ENCODE measurements around the gene LAMA5.

DNA sequence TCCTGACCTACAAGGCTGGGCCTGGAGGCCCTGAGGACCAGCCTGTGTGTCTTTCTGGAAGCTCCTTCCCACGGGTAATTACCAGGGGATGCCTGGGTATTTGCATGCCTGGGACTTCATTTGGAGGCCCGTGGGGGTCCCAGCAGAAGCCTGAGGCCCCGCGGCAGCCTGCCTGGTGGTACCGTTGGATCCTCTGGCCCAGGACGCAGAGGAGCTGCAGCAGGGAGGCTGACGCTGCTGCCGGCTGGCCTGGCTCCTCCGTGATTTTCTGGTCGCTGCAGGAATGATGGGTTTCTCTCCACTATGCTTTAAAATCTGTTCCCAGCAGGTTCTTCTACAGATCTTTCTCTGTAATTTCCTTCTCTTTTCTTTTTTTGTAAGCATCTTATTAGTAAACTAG lies 33.4 kb upstream of the LAMA5 start:
- TF ChIP-seq, protein P1, sequence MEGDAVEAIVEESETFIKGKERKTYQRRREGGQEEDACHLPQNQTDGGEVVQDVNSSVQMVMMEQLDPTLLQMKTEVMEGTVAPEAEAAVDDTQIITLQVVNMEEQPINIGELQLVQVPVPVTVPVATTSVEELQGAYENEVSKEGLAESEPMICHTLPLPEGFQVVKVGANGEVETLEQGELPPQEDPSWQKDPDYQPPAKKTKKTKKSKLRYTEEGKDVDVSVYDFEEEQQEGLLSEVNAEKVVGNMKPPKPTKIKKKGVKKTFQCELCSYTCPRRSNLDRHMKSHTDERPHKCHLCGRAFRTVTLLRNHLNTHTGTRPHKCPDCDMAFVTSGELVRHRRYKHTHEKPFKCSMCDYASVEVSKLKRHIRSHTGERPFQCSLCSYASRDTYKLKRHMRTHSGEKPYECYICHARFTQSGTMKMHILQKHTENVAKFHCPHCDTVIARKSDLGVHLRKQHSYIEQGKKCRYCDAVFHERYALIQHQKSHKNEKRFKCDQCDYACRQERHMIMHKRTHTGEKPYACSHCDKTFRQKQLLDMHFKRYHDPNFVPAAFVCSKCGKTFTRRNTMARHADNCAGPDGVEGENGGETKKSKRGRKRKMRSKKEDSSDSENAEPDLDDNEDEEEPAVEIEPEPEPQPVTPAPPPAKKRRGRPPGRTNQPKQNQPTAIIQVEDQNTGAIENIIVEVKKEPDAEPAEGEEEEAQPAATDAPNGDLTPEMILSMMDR (IDR thresholded peaks at IDR 0.05), result no peak
- TF ChIP-seq, protein P2, sequence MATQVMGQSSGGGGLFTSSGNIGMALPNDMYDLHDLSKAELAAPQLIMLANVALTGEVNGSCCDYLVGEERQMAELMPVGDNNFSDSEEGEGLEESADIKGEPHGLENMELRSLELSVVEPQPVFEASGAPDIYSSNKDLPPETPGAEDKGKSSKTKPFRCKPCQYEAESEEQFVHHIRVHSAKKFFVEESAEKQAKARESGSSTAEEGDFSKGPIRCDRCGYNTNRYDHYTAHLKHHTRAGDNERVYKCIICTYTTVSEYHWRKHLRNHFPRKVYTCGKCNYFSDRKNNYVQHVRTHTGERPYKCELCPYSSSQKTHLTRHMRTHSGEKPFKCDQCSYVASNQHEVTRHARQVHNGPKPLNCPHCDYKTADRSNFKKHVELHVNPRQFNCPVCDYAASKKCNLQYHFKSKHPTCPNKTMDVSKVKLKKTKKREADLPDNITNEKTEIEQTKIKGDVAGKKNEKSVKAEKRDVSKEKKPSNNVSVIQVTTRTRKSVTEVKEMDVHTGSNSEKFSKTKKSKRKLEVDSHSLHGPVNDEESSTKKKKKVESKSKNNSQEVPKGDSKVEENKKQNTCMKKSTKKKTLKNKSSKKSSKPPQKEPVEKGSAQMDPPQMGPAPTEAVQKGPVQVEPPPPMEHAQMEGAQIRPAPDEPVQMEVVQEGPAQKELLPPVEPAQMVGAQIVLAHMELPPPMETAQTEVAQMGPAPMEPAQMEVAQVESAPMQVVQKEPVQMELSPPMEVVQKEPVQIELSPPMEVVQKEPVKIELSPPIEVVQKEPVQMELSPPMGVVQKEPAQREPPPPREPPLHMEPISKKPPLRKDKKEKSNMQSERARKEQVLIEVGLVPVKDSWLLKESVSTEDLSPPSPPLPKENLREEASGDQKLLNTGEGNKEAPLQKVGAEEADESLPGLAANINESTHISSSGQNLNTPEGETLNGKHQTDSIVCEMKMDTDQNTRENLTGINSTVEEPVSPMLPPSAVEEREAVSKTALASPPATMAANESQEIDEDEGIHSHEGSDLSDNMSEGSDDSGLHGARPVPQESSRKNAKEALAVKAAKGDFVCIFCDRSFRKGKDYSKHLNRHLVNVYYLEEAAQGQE (IDR thresholded peaks at IDR 0.05), result no peak
- TF ChIP-seq CHD2 (IDR thresholded peaks at IDR 0.05; ENCODE audit: low read length, partially characterized antibody) (no peak), EP300 (IDR thresholded peaks at IDR 0.05) (no peak), ZNF302 (CRISPR knock-in tag; IDR thresholded peaks at IDR 0.05) (no peak), CEBPB (IDR thresholded peaks at IDR 0.05) (no peak), CBX8 (IDR thresholded peaks at IDR 0.05) (no peak), POLR2A (IDR thresholded peaks at IDR 0.05; ENCODE audit: low read length) (no peak), NR3C1 (IDR thresholded peaks at IDR 0.05) (no peak), ESRRA (IDR thresholded peaks at IDR 0.05; ENCODE audit: borderline replicate concordance, low read length) (no peak), MAZ (IDR thresholded peaks at IDR 0.05; ENCODE audit: borderline replicate concordance, low read depth, low read length) (no peak), CHD4 (IDR thresholded peaks at IDR 0.05; ENCODE audit: borderline replicate concordance) (no peak), HDAC2 (IDR thresholded peaks at IDR 0.05) (no peak)

Data from A549 (cell line).